ENCODE results near the gene SELENBP1.
"Not testable (repeated sequence)": the region's sequence is repeated elsewhere in the genome, so short reads cannot be mapped to it uniquely, and the experiment has no call there.

The SELENBP1 gene

DNA sequence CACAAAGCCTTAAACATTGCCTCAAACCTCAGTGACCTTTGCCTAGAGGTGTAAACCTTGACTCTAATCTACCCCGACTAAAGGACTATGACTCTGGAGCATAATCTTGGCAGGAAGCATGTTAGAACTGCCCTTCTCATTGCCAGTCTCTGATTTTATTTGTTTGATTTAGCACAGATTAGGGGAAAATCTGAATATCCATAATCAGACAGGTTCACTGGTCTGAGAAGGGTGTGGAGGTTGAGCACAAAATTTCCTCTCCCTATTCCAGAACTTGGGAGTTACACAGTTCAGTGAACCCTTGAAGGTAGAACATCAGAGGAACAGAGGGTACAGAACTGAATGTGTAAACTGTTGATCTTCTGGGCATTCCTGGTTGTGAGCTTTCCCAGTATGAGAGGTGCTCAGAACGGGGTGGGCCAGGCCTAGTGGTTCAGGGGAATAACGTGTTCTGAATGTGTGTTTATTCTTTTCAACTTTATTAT lies 18.6 kb upstream of the SELENBP1 start:
- Histone ChIP-seq H3K9ac (ENCODE audit: low read length) (no peak overlapping the region), H3K79me1 (ENCODE audit: low read length) (no peaks in the 10 kb centered on the region), H3K4me2 (ENCODE audit: low read length) (no peak overlapping the region), H3K4me3 (ENCODE audit: low read depth, low read length) (no peak overlapping the region), H3K79me2 (ENCODE audit: control insufficient read depth, insufficient read depth, low read length, poor library complexity) (no peaks in the 10 kb centered on the region), H3K4ac (ENCODE audit: low read depth, low read length) (no peak overlapping the region), H3K18ac (ENCODE audit: low read length) (no peak overlapping the region), H3K36me3 (ENCODE audit: control insufficient read depth in 1 of 2, insufficient read depth in 2 of 2, low read length in 2 of 2) (no peaks in the 10 kb centered on the region), H3K27ac (ENCODE audit: low read depth, low read length) (no peak overlapping the region), H3K27me3 (ENCODE audit: insufficient read depth, low read length) (no peaks in the 10 kb centered on the region), H2BK5ac (ENCODE audit: low read depth, low read length, poor library complexity) (no peak overlapping the region), H3K9me3 (ENCODE audit: insufficient read depth, low read depth, low read length) (no peaks in the 10 kb centered on the region), H3K4me1 (ENCODE audit: control insufficient read depth in 1 of 2, insufficient read depth in 2 of 2, low read length in 2 of 2) (no peaks in the 10 kb centered on the region), H2BK12ac (ENCODE audit: low read length) (no peak overlapping the region), H3K23ac (ENCODE audit: low read length) (no peak overlapping the region), H4K8ac (ENCODE audit: low read depth, low read length) (no peak overlapping the region), H3K14ac (ENCODE audit: low read length) (no peak overlapping the region), H2BK120ac (ENCODE audit: insufficient read depth, low read length, poor library complexity) (no peak overlapping the region), H2AFZ (ENCODE audit: insufficient read depth, low read length, poor library complexity) (no peak overlapping the region), H2AK5ac (ENCODE audit: low read length) (no peak overlapping the region), H4K91ac (ENCODE audit: low read depth, low read length) (no peak overlapping the region), H4K12ac (ENCODE audit: low read depth, low read length) (no peak overlapping the region)
- no CpG with 5 or more reads among the region's 3 CpGs for WGBS (ENCODE audit: extremely low coverage, insufficient coverage, insufficient read length)
- DNase-seq: no peak

DNA sequence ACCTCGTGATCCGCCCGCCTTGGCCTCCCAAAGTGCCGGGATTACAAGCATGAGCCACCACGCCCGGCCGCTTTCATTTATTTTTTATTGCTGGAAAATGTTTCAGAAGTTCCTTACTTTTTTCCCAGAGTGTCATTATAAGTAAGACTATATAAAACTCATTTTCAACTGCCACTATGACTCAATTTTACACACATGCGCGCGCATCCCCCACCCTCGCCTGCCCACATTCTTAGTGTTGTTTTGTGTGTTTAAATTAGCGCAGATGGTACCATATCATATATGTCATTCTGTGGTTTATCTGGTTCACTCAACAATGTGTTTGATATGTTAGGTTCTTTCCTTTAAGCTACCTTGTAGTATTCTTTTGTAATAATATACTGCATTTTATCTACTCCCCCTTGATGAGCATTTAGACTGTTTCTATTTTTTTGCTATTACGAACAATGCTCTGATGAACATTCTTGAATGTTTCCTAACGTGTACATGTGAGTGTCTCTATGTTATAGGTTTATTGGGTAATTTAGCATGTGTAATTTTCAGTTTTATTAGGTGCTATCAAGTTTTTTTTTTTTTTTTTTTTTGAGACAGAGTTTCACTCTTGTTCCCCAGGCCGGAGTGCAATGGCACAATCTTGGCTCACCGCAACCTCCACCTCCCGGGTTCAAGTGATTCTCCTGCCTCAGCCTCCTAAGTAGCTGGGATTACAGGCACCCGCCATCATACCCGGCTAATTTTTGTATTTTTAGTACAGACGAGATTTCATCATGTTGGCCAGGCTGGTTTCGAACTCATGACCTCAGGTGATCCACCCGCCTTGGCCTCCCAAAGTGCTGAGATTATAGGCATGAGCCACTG lies 17.9 kb upstream of the SELENBP1 start:
- not testable (repeated sequence) for H3K36me3 ChIP-seq (ENCODE audit: control insufficient read depth in 1 of 2, insufficient read depth in 2 of 2, low read length in 2 of 2); H3K79me1 ChIP-seq (ENCODE audit: low read length); H2BK12ac ChIP-seq (ENCODE audit: low read length); H3K79me2 ChIP-seq (ENCODE audit: control insufficient read depth, insufficient read depth, low read length, poor library complexity); H3K4me1 ChIP-seq (ENCODE audit: control insufficient read depth in 1 of 2, insufficient read depth in 2 of 2, low read length in 2 of 2); H2AFZ ChIP-seq (ENCODE audit: insufficient read depth, low read length, poor library complexity); H4K91ac ChIP-seq (ENCODE audit: low read depth, low read length); H3K27ac ChIP-seq (ENCODE audit: low read depth, low read length); H2AK5ac ChIP-seq (ENCODE audit: low read length); DNase-seq; H3K18ac ChIP-seq (ENCODE audit: low read length); H2BK120ac ChIP-seq (ENCODE audit: insufficient read depth, low read length, poor library complexity); H3K27me3 ChIP-seq (ENCODE audit: insufficient read depth, low read length); H2BK5ac ChIP-seq (ENCODE audit: low read depth, low read length, poor library complexity); H3K9ac ChIP-seq (ENCODE audit: low read length); H3K4me2 ChIP-seq (ENCODE audit: low read length); H4K8ac ChIP-seq (ENCODE audit: low read depth, low read length); H4K12ac ChIP-seq (ENCODE audit: low read depth, low read length); H3K4me3 ChIP-seq (ENCODE audit: low read depth, low read length); H3K4ac ChIP-seq (ENCODE audit: low read depth, low read length); H3K23ac ChIP-seq (ENCODE audit: low read length); H3K9me3 ChIP-seq (ENCODE audit: insufficient read depth, low read depth, low read length); H3K14ac ChIP-seq (ENCODE audit: low read length)
- no CpG with 5 or more reads among the region's 22 CpGs for WGBS (ENCODE audit: extremely low coverage, insufficient coverage, insufficient read length)

DNA sequence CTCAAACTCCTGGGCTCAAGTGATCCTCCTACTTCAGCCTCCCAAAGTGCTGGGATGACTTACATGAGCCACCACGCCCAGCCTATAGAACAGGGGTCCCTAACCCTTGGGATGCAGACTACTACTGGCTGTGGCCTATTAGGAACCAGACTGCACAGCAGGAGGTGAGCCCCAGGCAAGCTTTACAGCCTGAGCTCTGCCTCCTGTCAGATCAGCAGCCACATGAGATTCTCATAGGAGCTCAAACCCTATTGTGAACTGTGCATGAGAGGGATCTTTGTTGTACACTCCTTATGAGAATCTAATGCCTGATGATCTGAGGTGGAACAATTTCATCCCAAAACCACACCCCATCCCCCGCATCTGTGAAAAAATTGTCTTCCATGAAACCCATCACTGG lies 13.5 kb upstream of the SELENBP1 start:
- Histone ChIP-seq H3K4me1 (ENCODE audit: control insufficient read depth in 1 of 2, insufficient read depth in 2 of 2, low read length in 2 of 2) (no peaks in the 10 kb centered on the region), H3K79me2 (ENCODE audit: control insufficient read depth, insufficient read depth, low read length, poor library complexity) (no peaks in the 10 kb centered on the region), H3K9me3 (ENCODE audit: insufficient read depth, low read depth, low read length) (no peaks in the 10 kb centered on the region), H3K18ac (ENCODE audit: low read length) (no peak overlapping the region), H2AFZ (ENCODE audit: insufficient read depth, low read length, poor library complexity) (no peak overlapping the region), H2BK12ac (ENCODE audit: low read length) (no peak overlapping the region), H3K79me1 (ENCODE audit: low read length) (no peaks in the 10 kb centered on the region), H3K4me3 (ENCODE audit: low read depth, low read length) (no peak overlapping the region), H3K9ac (ENCODE audit: low read length) (no peak overlapping the region), H3K14ac (ENCODE audit: low read length) (no peak overlapping the region), H3K27ac (ENCODE audit: low read depth, low read length) (no peak overlapping the region), H4K91ac (ENCODE audit: low read depth, low read length) (no peak overlapping the region), H2AK5ac (ENCODE audit: low read length) (no peak overlapping the region), H2BK5ac (ENCODE audit: low read depth, low read length, poor library complexity) (no peak overlapping the region), H2BK120ac (ENCODE audit: insufficient read depth, low read length, poor library complexity) (no peak overlapping the region), H4K8ac (ENCODE audit: low read depth, low read length) (no peak overlapping the region), H3K27me3 (ENCODE audit: insufficient read depth, low read length) (no peaks in the 10 kb centered on the region), H3K36me3 (ENCODE audit: control insufficient read depth in 1 of 2, insufficient read depth in 2 of 2, low read length in 2 of 2) (no peaks in the 10 kb centered on the region), H3K23ac (ENCODE audit: low read length) (no peak overlapping the region), H4K12ac (ENCODE audit: low read depth, low read length) (no peak overlapping the region), H3K4ac (ENCODE audit: low read depth, low read length) (no peak overlapping the region), H3K4me2 (ENCODE audit: low read length) (no peak overlapping the region)
- DNase-seq: no peak
- no CpG with 5 or more reads among the region's 2 CpGs for WGBS (ENCODE audit: extremely low coverage, insufficient coverage, insufficient read length)

DNA sequence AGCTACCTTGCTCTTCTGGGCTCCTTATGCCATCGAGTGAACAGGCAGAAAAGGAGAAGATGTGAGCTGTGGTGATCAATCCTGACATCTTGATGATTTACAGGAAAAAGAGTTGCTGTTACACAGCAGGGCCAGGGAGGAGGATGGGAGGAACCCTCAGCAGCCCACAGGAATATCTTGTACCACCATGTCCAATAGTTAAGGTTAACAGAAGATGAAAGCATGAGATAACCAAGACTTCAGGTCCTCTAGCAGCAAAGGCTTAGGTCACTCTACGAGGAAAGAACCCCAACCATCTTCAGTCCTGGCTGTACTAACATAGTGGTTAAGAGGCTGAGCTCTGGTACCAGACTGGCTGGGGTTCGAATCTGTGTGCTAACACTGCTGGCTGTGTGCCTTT lies 12.1 kb upstream of the SELENBP1 start:
- Histone ChIP-seq H3K18ac (ENCODE audit: low read length) (no peak overlapping the region), H2AFZ (ENCODE audit: insufficient read depth, low read length, poor library complexity) (no peak overlapping the region), H3K23ac (ENCODE audit: low read length) (no peak overlapping the region), H3K36me3 (ENCODE audit: control insufficient read depth in 1 of 2, insufficient read depth in 2 of 2, low read length in 2 of 2) (no peaks in the 10 kb centered on the region), H3K79me2 (ENCODE audit: control insufficient read depth, insufficient read depth, low read length, poor library complexity) (no peaks in the 10 kb centered on the region), H4K8ac (ENCODE audit: low read depth, low read length) (no peak overlapping the region), H3K9ac (ENCODE audit: low read length) (no peak overlapping the region), H2BK5ac (ENCODE audit: low read depth, low read length, poor library complexity) (no peak overlapping the region), H3K4me2 (ENCODE audit: low read length) (no peak overlapping the region), H4K91ac (ENCODE audit: low read depth, low read length) (no peak overlapping the region), H3K27ac (ENCODE audit: low read depth, low read length) (no peak overlapping the region), H4K12ac (ENCODE audit: low read depth, low read length) (no peak overlapping the region), H3K79me1 (ENCODE audit: low read length) (no peaks in the 10 kb centered on the region), H3K4ac (ENCODE audit: low read depth, low read length) (no peak overlapping the region), H2BK120ac (ENCODE audit: insufficient read depth, low read length, poor library complexity) (no peak overlapping the region), H3K9me3 (ENCODE audit: insufficient read depth, low read depth, low read length) (no peaks in the 10 kb centered on the region), H2BK12ac (ENCODE audit: low read length) (no peak overlapping the region), H3K4me1 (ENCODE audit: control insufficient read depth in 1 of 2, insufficient read depth in 2 of 2, low read length in 2 of 2) (no peaks in the 10 kb centered on the region), H3K4me3 (ENCODE audit: low read depth, low read length) (no peak overlapping the region), H3K27me3 (ENCODE audit: insufficient read depth, low read length) (no peaks in the 10 kb centered on the region), H2AK5ac (ENCODE audit: low read length) (no peak overlapping the region), H3K14ac (ENCODE audit: low read length) (no peak overlapping the region)
- no peak for DNase-seq
- no CpG with 5 or more reads among the region's 3 CpGs for WGBS (ENCODE audit: extremely low coverage, insufficient coverage, insufficient read length)
